ENCODE data around the gene CXXC5.

CXXC5 gene

DNA sequence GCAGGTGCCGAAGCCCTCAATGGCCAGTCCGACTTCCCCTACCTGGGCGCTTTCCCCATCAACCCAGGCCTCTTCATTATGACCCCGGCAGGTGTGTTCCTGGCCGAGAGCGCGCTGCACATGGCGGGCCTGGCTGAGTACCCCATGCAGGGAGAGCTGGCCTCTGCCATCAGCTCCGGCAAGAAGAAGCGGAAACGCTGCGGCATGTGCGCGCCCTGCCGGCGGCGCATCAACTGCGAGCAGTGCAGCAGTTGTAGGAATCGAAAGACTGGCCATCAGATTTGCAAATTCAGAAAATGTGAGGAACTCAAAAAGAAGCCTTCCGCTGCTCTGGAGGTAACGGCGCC is 32.9 kb downstream of the CXXC5 start:
- DNase-seq (ENCODE audit: low spot score) = no peak

GRCh38 chr5:139681466-139681865 is 33.3 kb downstream of the CXXC5 start:
- no peak for DNase-seq (ENCODE audit: low spot score)

GRCh38 chr5:139682016-139682975 is 34.1 kb downstream of the CXXC5 start:
- no peak for DNase-seq (ENCODE audit: low spot score)

- no peak for DNase-seq (ENCODE audit: low spot score)
These were observed 35.4 kb downstream of the CXXC5 start for GRCh38 chr5:139683295-139684271.

GRCh38 chr5:139684350-139684880 is 36.3 kb downstream of the CXXC5 start:
- no peak for DNase-seq (ENCODE audit: low spot score)

DNA sequence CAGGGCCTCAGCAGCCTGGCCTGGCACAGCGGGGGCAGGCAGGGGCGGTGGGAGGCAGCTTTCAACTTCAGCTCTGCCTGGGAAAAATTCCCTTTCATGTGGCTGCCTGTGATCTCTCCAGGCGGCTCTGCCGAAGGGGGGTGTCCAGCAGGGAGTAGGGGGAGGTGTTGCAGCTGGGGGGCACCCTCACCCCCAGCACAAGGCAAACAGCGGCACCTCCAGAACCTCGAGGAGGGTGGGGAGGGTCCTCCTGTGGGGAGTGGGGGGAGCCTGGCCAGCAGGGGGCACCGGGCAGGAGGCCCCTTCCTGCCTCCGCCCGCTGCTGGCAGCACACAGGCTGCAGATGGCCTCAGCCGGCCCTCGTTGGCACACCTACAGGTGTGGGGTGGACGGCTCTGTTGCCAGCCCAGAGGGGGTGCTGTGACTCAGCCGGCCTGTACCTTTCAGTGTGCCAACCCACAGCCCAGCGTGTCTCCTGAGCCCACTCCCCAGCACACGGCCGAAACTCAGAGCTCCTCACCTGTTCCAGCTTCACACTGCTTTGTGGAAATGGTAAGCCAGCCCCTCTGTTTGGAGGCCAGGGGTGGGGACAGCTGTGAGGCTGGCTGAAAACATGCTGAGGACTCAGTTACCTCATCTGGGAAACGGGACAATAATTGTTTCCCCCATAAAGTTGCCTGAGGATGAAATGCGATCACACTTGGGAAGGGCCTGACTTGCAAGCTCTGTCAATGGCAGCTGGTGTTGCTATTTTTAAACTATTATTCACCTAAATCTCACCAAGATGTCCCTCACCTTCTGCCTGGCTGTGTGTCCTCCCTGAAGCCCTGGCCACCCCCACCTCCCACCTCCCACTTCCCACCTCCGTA is 37.0 kb downstream of the CXXC5 start:
- DNase-seq (ENCODE audit: low spot score) = no peak

DNA sequence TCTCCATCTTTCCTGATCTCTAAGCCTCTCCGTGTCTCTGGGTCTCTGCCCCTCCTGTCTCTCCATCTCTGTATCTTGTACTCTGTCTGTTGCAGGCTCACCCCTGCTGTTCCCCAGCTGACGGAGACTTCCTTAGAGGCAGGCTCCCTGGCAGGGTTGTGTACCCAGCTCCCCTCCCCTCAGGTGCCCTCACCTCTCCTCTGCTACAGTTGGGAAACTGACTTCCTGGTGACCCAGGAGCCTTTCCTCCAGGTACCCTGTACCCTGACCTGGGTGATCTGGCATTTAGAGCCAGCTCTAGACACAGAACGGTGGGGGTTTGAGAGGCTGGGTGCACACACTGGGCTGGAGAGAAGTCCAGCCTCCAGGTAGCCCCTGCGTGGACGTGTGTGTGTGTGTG is 37.7 kb downstream of the CXXC5 start:
- DNase-seq (ENCODE audit: low spot score) = no peak

DNA sequence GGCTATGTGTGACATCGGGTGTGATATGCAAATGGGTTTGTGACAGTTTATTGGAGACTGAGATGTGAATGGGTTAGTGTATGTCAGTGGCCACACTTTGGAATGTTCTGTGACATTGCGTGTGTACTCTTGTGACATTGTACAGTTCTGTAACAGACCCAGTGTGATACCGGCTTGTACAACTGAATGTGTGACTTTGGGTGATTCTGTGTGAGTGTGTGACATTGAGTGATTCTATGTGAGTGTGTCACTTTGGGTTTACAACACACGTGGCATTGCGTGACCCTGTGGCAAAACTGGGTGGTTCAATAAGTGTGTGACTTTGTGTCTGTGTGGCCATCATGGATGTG is 38.2 kb downstream of the CXXC5 start:
- no peak for DNase-seq (ENCODE audit: low spot score)

GRCh38 chr5:139686706-139687441 is 38.7 kb downstream of the CXXC5 start:
- no peak for DNase-seq (ENCODE audit: low spot score)

GRCh38 chr5:139687656-139688055 is 39.5 kb downstream of the CXXC5 start:
- no peak for DNase-seq (ENCODE audit: low spot score)

DNA sequence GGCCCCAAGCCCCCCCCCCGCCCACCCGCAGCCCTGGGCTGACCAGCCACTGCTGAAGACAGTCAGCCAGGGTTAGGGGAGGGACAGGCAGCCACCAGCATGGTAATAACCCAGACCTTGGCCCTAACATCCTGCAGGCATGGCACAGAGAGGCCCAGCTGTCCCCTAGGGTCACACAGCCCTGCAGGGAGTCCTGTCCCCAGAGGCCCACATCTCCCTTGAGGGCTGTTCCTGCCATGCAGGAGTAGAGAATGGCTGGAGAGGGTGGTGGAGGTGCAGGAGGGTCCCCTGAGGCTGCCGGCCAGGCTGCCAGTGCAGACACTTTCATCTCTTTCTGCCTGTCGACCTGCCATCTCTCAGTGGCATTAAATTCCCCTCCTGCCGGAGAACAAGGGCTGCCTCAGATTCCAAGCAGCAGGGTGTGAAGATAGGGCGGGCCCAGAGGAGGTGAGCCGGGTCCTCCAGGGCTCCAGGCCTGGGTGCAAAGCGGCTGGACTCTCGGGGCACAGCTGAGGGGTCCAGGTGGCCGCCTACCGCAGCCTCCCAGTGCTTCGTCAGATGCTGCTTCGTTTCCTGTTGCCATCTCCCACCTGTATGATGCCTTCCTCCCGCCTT is 40.0 kb downstream of the CXXC5 start:
- DNase-seq (ENCODE audit: low spot score) = no peak

GRCh38 chr5:139688751-139689372 is 40.7 kb downstream of the CXXC5 start:
- no peak for DNase-seq (ENCODE audit: low spot score)

- DNase-seq (ENCODE audit: low spot score) = no peak
These were observed 41.5 kb downstream of the CXXC5 start for GRCh38 chr5:139689631-139690063.

GRCh38 chr5:139690064-139690802 is 42.1 kb downstream of the CXXC5 start:
- DNase-seq (ENCODE audit: low spot score) = no peak

DNA sequence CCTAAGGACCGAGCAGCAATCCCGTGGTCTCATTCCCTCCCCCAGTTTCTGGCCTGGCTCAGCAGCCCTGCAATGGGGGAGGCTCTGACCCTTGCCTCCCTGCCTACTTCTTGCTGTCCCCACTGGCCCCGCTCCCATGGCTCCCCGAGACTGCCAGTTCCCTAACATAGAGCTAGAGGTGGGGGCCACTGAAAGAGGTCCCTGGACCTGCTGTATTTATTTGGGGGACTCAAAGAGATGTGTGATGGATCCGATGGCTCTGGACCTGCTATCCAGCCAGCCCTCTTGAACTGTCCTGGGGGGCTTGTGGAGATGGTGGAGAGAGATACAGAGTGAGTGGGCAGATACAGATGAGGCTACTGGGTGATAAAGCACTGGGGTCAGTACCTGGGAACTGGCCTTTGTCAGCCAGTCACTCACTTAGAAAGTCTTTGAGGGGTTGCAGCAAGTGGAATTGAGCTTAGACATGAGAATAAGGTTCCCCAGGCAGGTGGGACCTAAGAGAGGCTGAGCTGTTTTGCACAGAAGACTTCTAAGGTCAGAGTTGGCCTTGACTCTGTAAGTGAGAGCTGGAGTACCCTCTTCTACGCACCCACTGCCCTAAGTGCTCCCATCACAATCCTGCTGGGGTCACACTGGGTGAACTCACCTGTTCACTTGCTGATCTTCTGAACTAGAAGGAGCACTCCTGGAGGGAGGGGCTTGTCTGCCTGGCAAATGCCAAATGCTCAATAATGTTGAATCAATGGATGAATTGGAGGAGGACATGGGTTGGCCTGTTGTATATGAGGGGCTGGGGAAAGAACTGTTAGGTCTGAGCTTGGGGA is 42.9 kb downstream of the CXXC5 start:
- no peak for DNase-seq (ENCODE audit: low spot score)

DNA sequence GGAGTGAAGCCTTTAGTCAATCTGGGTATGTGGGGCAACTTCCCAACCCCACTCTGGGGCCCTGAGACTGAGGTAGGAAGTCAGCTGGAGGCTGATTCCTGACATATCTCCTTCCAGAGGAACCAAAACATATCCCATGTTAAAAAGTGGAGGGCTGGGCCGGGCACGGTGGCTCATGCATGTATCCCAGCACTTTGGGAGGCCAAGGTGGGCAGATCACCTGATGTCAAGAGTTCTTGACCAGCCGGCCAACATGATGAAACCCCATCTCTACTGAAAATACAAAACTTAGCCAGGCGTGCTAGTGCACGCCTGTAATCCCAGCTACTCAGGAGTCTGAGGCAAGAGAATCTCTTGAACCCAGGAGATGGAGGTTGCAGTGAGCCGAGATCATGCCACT is 44.0 kb downstream of the CXXC5 start:
- DNase-seq (ENCODE audit: low spot score) = no peak

GRCh38 chr5:139692679-139693308 is 44.6 kb downstream of the CXXC5 start:
- DNase-seq (ENCODE audit: low spot score) = no peak

Data from kidney capillary endothelial cell (primary cell).